ENCODE measurements around the gene FRMD8.

DNA sequence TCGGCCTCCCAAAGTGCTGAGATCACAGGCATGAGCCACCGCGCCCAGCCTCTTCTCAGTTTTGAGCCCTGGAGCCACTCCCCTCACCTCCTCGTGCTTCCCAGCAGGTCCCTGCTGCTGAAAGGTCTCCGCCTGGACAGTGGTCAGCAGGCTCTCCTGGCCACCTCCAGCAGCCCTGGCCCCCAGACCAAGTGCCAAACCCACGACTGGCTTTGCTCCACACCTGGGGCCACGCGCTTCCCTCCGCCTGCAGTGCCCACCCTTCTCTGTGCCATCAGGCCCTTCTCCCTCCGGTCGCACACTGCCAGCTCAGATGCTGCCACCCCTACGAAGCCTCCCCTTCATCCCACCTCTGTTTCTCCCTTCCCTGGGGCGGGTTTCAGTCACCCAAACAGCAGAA, 12.8 kb downstream of the FRMD8 start:
- TF ChIP-seq, protein P1, sequence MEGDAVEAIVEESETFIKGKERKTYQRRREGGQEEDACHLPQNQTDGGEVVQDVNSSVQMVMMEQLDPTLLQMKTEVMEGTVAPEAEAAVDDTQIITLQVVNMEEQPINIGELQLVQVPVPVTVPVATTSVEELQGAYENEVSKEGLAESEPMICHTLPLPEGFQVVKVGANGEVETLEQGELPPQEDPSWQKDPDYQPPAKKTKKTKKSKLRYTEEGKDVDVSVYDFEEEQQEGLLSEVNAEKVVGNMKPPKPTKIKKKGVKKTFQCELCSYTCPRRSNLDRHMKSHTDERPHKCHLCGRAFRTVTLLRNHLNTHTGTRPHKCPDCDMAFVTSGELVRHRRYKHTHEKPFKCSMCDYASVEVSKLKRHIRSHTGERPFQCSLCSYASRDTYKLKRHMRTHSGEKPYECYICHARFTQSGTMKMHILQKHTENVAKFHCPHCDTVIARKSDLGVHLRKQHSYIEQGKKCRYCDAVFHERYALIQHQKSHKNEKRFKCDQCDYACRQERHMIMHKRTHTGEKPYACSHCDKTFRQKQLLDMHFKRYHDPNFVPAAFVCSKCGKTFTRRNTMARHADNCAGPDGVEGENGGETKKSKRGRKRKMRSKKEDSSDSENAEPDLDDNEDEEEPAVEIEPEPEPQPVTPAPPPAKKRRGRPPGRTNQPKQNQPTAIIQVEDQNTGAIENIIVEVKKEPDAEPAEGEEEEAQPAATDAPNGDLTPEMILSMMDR (conservative IDR thresholded peaks at IDR 0.05; ENCODE audit: low read depth, low read length): no peak
- TF ChIP-seq EZH2 (IDR thresholded peaks at IDR 0.05; ENCODE audit: low read length, unreplicated experiment): no peak
- no peak for TF ChIP-seq EZH2phosphoT487 (IDR thresholded peaks at IDR 0.05; ENCODE audit: borderline replicate concordance, low read length)
